ENCODE measurements around the gene NT5DC1.
A peak's percentile ranks its signal among the peaks of the same experiment; 100 is the strongest.

NT5DC1 gene

DNA sequence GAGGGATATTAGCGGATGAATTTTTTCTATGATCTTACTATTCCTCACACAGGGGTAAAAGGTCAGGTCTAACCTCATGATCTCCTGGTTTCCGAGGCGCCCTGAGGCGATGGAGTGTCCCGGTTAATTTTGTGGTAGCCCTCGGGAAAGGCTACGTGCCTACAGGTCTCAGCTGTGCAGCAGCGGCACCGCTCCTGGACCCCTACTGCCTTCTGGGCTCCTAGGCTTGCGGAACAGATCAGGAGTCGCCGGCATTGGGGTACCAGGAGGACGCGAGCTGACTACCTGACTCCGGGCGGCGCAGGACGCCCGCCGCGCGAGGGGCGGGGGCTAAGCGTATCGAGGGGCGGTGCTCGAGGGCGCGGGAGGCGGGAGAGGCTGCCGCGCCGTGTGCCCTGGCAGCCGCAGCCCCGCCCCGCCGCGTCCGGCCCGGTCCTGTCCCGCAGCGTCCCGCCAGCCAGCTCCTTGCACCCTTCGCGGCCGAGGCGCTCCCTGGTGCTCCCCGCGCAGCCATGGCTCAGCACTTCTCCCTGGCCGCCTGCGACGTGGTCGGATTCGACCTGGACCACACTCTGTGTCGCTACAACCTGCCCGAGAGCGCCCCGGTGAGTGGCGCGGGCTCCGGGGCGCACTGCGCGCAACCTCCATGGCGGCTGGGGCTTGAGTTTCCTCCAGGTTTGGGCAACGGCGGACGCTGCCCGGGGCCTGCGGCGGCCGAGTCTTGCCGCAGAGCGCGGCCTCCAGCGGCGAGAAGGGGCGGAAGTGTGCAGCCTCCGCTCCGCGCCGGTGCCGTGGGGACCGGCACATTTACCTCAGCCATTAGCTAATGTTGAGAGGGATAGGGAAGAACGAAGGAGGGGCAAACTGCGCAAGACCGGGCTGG lies at the start of gene NT5DC1:
Gene NT5DC1 (plus strand): TSS at position 435 of the 883 bp plus-strand sequence. CDS start 78 bp downstream, at position 513.
- DNase-seq (ENCODE audit: low read depth in 2 of 2) = peak; percentile 71 to 82

DNA sequence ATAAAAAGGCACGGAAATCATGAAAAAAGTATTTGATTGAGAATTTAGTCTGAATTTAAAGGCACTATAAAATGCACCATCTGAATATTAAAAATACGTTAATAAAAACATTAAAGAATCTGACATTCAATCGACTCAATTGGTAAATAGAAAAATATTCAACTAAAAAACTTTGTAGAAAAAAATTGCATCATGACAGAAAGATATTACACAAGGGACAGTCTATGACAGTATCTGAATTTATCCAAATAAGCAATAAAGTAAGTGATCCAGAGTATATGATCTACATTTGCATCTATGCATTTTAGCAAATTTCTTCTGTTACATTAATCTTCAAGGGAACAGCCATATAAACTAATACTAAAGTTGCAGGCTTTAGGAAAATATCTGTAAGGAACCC lies 49.4 kb upstream of the NT5DC1 start:
- DNase-seq (ENCODE audit: low read depth in 2 of 2) = no peak

DNA sequence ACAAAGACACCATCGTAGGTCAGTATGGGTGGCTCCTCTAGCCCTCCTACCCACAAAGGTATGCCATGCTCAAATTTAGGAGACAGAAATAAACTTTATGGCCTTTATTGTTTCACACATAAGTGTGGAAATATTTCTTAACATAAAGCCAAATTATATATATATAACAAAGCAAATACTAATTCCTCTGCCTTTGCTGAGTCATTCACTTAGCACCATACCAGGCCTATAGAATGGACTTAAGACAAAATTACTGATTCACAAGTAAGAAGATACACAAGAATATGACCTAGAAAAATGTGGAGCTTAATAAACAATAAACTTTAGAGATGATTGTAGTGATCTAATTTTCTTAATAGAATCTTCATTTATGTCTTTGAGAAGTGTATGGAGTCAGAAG lies 45.1 kb upstream of the NT5DC1 start:
- DNase-seq (ENCODE audit: low read depth in 2 of 2) = no peak

DNA sequence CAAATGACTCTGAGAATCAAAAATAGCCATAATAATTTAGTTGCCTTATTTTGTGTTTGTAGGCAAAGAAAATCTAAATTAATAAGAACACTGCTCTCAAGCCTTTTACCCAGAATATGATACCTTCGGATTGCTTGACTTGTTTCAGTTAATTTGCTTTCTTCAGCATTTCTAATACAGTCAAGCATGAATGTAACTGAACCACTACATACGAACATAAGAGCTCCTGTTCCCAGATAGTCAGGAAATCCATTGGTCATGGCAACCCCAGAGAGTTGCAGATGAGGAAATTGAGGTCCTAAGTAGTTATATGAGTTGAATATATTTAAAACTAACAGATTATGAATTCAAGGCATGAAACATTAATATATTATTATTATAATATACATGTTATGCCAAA lies 42.9 kb upstream of the NT5DC1 start:
- no peak for DNase-seq (ENCODE audit: low read depth in 2 of 2)

DNA sequence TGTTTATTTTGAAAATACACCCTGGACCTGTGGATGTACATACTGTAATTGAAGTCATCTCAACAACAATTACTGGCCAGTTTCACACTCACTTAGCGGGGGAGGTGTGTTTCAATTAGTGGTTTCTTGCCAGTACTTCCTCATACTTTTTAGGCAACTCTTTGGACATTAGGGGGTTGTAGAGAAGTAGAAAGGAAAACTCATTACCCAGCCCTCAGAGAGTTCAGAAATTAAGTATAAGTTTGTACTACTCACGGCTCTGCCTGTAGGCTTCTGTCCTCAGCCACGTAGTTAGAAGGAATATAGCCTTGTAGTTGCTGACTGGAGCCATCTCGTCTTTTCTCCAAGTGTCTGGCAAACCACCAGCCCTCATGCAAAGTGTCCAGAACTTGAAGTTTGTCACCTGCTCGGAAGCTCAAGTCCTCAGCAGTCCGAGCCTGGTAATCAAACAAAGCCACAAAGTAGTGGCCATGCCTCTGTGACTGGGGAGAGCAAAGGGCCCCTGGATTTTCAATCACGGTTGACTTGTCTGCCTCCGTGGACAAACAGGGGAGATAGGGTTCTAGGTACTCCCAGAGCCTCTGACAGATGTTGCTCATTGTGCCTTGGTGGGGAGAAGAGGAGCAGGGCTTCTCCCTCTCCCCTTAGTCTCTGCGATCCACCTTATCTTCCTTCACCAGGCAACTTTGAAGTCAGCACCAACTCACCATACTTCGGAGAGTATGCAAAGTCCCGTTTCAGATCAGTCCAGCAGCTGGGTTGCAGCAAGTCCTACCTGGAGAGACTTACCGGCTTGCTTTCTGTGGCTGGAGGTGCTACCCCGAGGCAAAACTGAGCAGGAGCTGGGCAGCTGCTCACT lies 40.7 kb upstream of the NT5DC1 start:
- no peak for DNase-seq (ENCODE audit: low read depth in 2 of 2)

DNA sequence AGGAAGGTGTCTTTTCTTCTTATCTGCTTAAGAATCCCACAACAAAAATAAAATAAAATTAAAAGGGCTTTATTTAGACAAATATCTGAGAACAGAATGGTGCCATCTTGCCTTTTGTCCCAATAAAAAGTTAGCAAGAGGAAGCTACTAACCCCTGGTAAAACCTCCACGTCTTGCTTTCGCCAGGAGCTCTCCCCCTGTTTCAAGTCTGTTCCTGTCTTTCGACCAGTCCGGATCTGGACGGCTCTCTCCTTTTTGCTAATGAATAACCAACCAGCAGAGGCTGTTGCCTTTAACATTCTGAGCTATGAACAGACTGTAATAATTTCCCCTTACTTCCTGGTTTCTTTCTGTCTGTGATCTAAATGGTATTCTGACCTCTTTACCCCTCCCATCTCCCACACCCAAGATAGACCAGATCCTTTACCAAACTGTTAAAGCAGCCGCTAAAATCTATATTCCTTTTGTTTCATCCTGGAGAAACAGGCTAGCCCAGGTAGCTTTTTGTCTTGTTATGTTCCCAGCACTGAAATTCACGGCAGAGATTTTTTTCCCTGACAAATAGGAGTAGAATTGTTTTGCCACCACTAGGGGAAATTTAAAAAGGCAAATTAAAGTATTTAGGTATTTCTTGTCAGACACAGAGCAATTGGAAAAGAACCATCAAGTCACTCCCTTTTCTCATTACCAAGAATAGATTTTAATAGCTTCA lies 39.9 kb upstream of the NT5DC1 start, which contains the start of gene FRK:
Gene FRK (minus strand): TSS at position 320 of the 712 bp plus-strand sequence. CDS start 580 bp downstream, outside the sequence.
- DNase-seq (ENCODE audit: low read depth in 2 of 2) = no peak

DNA sequence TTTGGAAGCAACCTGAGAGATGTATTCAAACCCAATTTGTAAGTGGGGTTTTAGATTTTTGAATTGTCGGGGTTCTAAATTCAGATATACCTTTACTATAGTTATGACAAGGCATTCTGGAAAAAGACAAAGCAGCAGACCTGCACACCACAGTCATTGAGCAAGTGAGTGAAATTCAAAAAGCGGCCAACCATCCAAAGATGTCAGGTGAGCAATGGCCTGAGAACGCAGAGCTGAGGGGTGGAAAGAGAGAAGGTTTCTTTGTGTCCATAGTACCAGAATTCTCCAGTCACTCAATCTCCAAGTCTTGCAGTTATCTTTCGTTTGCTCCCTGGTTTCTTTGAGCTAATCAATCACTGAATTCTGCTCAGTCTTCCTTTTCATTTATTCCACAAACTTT lies 38.2 kb upstream of the NT5DC1 start:
- DNase-seq (ENCODE audit: low read depth in 2 of 2) = no peak

DNA sequence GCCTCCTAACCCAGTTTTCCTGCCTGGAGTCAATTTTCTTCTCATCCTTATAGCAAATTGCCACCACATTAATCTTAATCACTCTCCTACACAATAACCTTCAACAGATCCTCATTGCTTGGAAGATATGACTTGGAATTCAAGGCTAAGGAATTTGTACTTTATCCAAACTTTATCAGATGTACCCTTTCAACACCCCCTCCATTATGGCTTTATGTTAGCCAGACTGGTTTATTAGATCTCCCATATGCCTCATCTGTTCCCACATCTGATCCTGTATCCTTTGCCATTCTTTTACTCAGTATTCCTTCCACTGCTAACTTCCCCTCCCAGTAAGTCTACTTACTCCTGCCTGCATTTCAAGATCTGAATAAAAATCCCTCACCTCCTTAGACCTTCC lies 36.0 kb upstream of the NT5DC1 start:
- DNase-seq (ENCODE audit: low read depth in 2 of 2) = no peak

DNA sequence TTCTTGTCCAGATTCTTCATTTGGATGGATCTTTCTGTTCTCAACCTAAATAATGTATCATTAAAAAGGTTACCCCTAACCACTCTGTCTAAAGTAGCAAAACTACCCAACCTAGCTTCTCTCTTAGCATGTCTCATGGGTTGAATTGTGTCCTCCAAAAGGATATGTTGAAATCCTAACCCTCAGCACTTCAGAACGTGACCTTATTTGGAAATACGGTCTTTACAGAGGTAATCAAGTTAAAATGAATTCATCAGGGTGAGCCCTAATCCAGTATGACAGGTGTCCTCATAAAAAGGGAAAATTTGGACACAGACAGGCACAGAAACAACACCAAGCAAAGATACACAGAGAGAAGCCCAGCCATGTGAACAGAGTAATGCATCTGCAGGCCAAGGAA lies 33.9 kb upstream of the NT5DC1 start:
- DNase-seq (ENCODE audit: low read depth in 2 of 2) = no peak

DNA sequence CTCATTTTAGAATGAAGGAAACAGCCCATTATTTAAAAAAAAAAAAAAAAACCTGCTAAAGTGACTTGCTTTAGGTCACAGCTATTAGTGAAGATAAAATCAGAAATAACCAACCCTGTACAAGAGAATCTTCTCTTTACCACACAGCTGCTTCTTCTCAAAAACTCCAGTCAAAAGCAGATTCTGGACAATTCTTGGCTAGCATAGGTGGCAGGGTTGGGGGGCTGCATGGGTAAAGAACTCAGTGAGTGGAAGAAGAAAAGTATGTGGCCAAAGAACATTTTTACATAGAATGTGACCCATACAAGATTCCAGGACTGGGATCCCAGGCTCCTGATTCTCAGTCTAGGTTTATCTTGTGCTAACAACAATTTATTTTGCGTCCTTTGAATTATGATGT lies 30.6 kb upstream of the NT5DC1 start:
- DNase-seq (ENCODE audit: low read depth in 2 of 2) = no peak

DNA sequence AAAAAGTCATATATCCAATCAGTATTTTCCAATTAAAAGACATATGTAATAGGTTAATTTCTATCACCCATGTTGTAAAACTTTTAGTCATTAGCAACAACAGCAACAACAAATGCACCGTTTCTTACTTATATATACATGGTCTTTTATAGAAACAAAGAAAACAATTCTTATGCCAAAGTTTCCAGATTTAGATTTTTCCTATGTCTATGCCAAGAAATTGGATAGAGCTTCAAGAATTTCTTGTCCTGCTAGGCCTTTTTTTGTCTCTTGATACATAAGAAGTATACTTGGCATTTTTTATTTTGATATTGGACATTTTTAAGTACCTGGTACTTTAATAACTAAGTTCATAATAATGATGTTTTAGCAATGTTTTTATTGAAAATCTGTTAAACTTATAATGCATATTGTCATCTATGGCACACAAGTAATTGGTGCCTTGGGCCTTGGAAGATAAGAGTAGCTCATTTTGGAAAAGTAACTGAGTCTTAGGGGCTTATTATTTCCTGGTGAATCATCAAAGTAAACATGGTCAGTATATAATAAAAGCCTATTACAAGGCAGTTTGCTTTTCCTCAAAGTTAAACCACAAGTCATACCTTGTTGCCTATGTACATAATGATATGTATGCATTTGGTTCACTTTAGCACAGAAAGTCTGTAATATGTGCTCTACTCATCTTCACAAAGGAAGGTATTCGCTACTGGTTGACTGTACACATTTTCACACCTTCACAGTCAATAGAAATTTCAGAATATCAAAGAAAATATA lies 29.9 kb upstream of the NT5DC1 start:
- DNase-seq (ENCODE audit: low read depth in 2 of 2) = no peak

DNA sequence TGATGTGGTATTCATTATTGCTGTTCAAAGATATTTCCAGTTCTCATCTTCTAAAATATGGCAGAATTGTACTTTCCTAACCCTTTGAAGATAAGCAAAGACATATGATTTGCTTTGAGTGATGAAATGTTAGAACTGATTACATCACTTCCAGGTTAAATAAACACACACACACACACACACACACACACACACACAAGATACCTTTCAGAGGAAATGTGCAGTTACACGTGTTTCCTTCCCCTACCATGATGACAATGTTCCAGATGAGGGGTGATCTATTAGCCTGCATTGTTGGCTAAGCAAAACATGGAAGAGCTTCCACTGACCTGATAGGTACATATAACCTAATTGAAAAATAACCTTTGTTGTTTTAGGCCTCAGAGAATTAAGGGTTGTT lies 28.3 kb upstream of the NT5DC1 start:
- no peak for DNase-seq (ENCODE audit: low read depth in 2 of 2)

DNA sequence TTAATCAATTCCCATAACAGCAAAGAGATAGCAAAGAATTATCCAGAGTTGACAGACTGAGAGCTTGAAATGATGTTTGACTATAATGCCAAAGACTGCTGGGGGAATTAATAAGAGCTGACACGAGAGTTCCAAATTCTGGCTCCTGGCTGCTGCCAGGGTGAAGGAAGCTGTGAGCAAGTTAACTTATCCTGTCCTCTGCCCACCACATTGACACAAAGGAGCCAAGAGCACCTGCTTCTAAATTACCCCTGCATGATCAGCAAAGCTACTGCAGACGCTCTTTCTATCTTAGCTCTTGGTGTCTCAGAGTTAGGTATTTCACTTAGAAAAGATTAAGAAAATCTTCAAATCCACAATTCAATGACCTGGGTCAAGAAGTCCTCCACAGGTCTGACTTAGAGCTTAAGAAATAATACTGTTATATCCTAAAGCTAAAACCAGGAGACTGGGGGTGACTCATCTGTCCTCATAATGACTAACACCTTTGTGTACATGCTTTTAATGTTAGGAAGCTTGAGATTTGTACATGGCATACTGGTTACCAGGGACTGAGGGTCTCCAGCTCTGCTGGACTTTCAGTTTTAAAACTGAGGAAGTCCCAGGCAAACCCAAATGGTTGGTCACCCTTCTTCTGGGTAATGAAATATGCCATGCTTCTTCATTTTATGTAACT lies 26.8 kb upstream of the NT5DC1 start:
- no peak for DNase-seq (ENCODE audit: low read depth in 2 of 2)

DNA sequence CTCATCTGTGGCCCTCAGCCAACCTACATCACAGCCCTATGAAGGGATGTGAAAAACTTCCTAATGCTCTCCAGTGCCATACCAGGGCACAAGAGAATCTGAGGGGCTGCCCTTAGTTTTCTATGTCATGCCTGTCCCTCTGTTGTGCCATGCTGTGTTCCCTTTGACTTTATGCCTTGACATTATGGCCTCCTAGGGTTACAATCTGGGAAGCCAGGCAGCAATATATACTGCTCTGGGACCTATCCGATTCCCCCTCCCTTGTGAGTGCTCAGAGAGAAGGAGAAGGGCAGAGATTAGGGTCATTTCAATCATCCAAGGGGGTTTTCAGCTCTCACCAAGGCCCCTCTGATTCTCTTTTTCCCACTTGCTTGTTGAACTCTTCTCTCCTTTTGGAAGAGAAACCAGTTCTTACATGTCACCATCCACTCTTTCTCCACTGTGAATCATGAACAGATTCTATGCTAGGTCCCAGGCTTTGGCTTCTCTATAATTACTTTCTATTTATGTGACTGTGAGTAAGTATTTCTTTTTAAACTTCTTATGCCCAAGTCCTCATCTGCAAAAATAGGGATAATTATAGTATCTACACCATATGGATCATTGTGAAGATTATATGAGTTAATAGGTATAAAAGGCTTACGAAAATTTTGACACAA lies 25.8 kb upstream of the NT5DC1 start:
- no peak for DNase-seq (ENCODE audit: low read depth in 2 of 2)

DNA sequence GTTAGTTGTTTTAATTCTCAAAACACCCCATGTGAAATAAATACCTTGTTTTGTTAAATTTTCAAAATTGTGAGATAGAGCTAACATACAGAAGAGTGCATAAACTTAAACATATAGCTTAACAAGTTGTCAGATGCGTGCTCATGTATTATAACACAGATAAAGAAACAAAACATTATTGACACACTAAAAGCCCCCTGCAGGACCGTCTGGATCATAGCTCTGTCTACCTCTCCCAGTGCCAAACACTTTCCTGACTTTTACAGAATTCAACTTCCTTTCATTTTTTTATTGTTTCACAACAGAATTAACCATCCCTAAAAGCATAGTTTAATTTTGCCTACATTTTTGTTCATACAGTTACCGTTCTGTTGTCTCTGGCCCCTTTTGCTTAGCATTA lies 22.1 kb upstream of the NT5DC1 start:
- DNase-seq (ENCODE audit: low read depth in 2 of 2) = no peak

DNA sequence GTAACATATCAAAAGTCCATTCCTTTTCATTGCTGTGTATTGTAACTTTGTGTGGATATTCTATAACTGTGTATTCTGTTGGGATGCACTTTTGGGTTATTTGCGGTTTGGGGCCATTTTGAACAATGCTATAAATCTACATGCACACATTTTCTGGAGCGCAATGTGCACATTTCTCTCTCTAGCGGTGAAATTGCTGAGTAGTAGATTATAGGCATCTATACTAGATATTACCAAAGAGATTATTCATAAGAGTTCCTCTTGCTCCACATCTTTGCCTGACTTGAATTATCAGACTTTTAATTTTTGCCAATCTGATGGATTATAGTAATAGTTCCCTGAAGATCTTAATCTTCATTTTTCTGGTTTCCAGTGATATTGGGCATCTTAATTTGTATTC lies 21.7 kb upstream of the NT5DC1 start:
- no peak for DNase-seq (ENCODE audit: low read depth in 2 of 2)

DNA sequence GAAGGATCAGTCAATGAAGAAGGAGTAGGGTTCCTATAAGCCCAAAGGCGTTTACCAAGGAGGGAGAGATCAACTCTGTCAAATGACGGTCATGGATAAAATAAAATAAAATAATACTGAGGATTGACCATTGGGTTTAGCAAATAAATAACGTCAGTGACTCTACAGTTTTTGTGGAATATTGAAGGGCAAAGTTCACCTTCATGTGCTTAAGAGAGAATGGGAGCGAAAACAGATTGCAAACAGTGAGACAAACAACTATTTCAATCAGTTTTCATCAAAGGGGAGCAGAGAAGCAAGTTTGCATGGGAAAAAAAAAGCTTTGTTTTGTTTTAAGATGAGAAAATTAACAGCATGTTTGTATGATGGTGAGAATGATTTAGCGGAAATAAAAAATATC lies 17.6 kb upstream of the NT5DC1 start:
- DNase-seq (ENCODE audit: low read depth in 2 of 2) = no peak

DNA sequence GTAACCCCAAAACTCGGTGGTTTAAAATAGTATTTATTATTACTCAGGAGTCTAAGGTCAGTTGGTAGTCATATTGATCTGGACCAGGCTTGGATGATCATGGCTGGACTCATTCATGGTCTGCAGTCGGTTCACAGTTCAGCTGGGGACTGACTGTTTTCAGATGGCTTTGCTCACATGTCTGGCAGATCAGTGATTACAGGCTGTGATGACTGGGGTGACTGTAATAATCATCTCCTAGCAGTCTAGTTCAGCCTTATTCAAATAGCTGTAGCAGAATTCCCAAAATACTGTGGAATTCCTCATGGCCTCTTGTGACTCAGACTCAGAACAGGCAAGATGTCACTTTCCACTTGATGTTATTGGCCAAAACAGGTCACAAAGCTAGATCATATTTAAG lies 16.4 kb upstream of the NT5DC1 start:
- DNase-seq (ENCODE audit: low read depth in 2 of 2) = no peak

DNA sequence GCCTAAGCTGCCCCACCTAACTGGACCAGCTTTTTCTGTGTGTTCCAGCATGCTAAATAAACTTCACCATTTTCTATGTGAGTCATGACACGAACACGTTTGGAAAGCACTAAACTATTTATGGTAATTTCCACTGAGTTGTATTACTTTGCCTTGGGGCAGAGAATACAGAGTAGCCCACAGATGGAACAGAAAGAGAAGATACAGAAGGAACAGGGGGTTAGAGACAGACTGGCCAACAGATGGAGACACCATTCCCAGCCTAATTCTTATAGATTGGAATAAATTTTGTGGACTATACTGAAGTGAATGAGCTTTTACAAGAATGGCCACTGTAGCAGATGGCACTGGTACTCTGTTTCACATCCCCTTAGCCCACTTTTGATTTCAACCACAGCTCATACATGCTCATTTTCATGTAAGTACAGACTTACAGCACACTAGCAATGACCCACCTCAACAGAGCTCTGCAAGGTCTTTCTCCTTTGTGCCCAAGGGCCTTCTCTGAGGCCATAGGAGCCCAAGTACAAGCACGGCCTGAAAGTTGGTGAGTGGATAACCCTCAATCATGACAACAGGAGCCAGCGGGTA lies 13.1 kb upstream of the NT5DC1 start:
- no peak for DNase-seq (ENCODE audit: low read depth in 2 of 2)

DNA sequence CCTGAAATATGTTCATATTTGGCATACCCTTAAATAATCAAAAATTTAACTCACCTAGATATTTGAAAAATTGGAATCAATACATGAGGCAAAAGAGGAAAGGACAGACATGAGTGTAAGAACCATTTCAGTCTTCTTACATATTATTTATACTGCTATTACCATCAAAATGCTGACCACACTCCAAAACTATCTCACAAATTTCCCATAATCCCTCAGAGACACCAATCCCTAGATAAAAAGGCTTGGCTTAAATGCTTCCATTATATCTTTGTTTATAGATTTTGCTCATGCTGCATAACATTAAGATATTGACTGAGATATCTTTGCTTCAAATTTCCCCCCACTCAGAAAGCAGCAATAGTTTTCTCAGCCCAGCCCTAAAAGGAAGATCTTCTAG lies 11.7 kb upstream of the NT5DC1 start:
- no peak for DNase-seq (ENCODE audit: low read depth in 2 of 2)

Measured in stimulated activated CD4-positive, alpha-beta T cell treated with anti-CD3 and anti-CD28 coated beads, Interleukin-12 subunit alpha, Interleukin-12 subunit beta, amount 100 ng/mL, for 24 hours (primary cell).